Measurements from ENCODE around the gene MYO5C.

MYO5C gene

DNA sequence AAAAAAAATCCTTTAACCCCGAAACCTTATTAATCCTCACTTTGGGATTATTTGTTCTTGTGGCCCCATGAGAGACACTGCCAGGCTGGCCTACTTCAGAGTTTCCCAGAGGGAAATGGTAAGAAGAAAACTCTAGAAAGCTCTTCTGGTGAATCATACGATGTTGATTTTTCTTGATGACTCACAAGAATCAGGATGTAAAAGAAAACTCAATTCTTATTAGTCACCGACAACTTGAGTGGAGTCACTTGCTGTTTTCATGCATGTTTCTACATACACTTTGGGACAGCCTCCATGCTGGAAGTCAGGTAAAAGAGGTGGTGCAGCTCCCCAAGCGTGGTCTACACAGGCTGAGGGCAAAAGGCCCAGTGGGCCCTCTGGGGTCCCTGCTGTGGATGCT, 42.8 kb downstream of the MYO5C start:
- DNase-seq (ENCODE audit: low spot score) = no peak
- TF ChIP-seq, protein P1, sequence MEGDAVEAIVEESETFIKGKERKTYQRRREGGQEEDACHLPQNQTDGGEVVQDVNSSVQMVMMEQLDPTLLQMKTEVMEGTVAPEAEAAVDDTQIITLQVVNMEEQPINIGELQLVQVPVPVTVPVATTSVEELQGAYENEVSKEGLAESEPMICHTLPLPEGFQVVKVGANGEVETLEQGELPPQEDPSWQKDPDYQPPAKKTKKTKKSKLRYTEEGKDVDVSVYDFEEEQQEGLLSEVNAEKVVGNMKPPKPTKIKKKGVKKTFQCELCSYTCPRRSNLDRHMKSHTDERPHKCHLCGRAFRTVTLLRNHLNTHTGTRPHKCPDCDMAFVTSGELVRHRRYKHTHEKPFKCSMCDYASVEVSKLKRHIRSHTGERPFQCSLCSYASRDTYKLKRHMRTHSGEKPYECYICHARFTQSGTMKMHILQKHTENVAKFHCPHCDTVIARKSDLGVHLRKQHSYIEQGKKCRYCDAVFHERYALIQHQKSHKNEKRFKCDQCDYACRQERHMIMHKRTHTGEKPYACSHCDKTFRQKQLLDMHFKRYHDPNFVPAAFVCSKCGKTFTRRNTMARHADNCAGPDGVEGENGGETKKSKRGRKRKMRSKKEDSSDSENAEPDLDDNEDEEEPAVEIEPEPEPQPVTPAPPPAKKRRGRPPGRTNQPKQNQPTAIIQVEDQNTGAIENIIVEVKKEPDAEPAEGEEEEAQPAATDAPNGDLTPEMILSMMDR (IDR thresholded peaks at IDR 0.05; ENCODE audit: extremely low read depth, missing control alignments) = no peak

DNA sequence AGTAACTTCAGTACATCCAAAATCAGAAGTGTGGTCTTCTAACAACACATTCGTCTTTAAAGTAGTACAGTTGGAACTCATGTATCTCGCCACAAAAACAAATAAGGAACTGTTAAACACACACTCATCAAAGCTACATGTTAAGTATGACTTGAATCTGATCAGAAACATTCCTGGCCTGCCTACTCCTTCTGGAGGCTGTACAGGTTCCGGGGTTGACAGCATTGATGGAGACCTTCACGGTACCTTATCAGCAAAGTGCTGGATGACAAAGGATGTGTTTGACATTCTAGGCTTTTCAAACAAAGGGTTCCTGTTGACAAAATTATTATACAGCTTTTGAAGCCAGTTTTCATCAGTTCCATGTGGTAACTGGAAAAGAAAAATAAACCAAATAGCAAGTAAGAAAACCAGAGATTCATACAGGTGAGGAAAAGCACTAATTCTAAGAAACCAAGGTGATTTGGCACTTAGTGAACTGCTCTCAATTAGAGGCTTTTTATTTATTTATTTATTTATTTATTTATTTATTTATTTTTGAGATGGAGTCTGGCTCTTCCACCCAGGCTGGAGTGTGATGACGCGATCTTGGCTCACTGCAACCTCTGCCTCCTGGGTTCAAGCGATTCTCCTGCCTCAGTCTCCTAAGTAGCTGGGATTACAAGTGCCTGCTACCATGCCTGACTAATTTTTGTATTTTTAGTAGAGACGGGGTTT, 44.3 kb downstream of the MYO5C start:
- no peak for DNase-seq (ENCODE audit: low spot score)
- TF ChIP-seq, protein P1 (IDR thresholded peaks at IDR 0.05; ENCODE audit: extremely low read depth, missing control alignments) = no peak

DNA sequence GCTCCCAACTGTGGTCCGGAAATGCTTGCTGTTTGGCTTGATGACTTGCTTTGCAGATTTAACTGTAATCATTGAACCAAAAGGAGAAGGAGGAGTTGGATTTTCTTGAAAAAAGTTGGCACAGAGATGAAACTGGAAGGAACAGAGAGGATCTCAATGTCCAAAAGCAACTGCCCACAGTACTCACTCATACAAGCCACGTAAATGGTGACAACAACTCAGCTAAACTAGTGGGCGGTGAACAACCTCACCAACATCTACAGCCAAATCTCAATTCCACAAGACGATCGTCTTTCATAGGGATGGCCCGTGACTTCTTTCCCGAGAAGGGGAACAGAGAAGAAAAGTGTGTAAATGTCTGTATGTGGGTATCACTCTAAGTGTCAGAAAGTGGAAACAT, 48.1 kb downstream of the MYO5C start:
- DNase-seq (ENCODE audit: low spot score) = no peak
- TF ChIP-seq, protein P1 (IDR thresholded peaks at IDR 0.05; ENCODE audit: extremely low read depth, missing control alignments) = no peak

DNA sequence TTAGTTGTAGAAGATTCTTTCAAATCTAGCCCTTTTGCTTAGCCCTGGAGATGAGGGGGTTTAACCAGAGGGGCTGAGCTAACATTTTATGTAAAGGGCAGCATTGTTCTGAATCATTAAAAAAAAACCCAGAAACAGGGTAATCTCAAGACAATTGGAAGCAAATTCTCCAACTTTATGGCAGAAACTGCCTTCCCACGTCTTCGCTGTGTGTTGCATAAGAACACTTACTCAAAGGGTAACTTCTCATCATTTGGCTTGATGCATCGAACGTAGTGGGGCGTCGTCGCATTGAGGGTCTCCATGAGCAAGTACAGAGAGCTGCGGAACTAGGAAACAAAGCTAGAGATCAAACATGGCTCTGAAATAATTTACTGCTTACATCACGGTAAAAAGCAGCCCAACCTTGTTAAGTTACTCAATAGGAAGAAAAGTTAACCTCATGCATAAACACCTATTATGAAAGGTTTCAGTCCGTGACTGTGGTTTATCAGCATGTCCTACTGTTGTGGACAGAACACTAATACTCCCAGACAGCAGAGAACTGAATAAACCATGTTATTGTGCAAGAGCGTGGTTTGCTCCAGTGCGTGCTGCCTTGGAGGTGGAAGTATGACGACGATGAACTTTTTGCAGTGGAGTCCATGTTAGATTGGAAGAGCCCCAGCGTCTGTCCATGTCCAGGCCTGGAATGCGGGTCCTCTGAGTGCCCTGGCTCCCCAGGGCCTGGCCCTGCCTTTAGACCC, 48.7 kb downstream of the MYO5C start:
- DNase-seq (ENCODE audit: low spot score) = no peak

DNA sequence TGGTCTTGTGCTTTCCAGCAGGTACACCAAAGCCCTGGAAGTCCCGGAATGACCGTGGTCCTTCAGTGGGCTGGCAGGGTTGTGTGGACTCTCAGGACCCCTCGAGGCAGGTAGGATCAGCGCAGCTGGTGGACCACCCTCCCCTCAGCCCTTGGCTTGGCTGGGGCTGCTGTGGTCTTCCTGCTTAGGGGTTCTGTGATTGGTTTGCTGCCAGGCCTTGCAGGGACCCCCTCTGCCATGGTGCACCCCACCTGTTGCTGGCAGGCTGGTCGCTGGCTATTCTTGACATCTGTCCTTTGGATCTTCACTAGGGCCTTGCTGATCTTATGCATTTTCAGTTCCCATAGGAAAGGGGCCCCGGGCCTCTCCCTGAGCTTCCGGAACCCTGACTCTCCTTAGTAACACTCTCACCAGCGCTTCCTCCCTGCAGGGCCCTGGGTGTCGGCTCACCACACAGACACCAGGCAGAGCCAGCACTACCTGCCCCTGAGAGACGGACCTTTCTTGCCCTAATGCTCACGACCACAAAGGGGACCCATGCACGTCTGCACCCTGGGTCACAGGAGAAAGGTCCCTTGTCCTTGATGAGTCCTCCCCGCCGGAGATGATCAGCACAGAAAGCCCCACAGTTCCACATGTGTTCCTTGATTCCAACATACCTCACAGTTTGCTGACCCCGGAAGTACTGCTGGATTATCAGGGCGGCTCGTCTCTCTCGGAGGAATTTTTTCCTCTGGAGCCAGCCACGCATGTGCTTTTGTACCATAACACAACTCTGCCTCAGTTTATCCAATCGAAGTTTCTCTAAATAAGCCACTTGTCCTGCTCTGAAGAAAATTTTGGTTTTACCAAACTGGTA, 51.7 kb downstream of the MYO5C start:
- DNase-seq (ENCODE audit: low spot score) = no peak
- TF ChIP-seq, protein P1 (IDR thresholded peaks at IDR 0.05; ENCODE audit: extremely low read depth, missing control alignments) = no peak

More for the DNA sequence above, 48.7 kb downstream of the MYO5C start:
- TF ChIP-seq, protein P1 (IDR thresholded peaks at IDR 0.05; ENCODE audit: extremely low read depth, missing control alignments) = no peak

DNA sequence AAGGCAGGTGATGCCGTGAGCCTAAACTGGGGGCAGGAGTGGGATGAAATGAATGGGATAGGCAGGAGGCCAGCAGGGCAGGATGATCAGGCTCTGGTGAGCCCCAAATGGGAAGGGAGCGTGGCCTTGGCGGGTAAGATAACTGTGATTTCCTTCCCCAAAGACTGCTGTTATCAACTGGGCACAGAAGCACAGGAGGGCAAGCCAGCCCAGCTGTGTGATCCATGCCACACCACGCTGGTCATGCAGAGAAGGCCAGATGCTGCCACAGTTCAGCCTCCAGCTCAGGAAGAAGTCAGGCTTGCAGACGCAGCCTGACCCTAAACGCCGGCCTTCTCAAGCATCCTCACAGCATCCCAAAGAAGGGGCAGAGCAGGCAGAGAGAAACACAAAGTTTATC, 52.3 kb downstream of the MYO5C start:
- DNase-seq (ENCODE audit: low spot score) = no peak
- TF ChIP-seq, protein P1 (IDR thresholded peaks at IDR 0.05; ENCODE audit: extremely low read depth, missing control alignments) = no peak
